Brain microvascular endothelial cell (primary cell): ENCODE measurements around the gene SH3PXD2A.

Source experiments
- DNase-seq: peaks from one replicate; pipeline ENCODE4 v3.0.0-alpha.2; 2020
- H3K27ac ChIP-seq: fragments of 250-450 bp; sonication (Bioruptor Pico); 2 replicates; pipeline ENCODE4 v1.5.1; 2020; ENCODE audit warnings: mild to moderate bottlenecking, moderate library complexity
- H3K27me3 ChIP-seq: fragments of 250-450 bp; sonication (Bioruptor Pico); replicated peaks from 2 replicates; pipeline ENCODE4 v1.5.1; 2020; ENCODE audit warnings: mild to moderate bottlenecking
- H3K36me3 ChIP-seq: fragments of 250-450 bp; sonication (Bioruptor Pico); replicated peaks from 2 replicates; pipeline ENCODE4 v1.5.1; 2020; ENCODE audit warnings: mild to moderate bottlenecking
- H3K4me3 ChIP-seq: 2 replicates; pipeline ENCODE4 v1.5.1; 2011; ENCODE audit warnings: low read depth, mild to moderate bottlenecking, control low read depth, low read length, moderate library complexity
- in situ Hi-C: cut with HindIII; loops from 2 replicates; pipeline ENCODE4 v1.10.0; 2017; ENCODE audit warnings: low sequenced_read_pairs, low pct_ligation_motif_present
- TF ChIP-seq, protein P1 (sequence below): IDR thresholded peaks from 2 replicates; pipeline ENCODE4 v1.5.1; 2011; ENCODE audit warnings: low read depth, mild to moderate bottlenecking, moderate library complexity, low read length, control low read depth, inconsistent platforms; ENCODE audit errors: missing control alignments

Gene SH3PXD2A

DNA sequence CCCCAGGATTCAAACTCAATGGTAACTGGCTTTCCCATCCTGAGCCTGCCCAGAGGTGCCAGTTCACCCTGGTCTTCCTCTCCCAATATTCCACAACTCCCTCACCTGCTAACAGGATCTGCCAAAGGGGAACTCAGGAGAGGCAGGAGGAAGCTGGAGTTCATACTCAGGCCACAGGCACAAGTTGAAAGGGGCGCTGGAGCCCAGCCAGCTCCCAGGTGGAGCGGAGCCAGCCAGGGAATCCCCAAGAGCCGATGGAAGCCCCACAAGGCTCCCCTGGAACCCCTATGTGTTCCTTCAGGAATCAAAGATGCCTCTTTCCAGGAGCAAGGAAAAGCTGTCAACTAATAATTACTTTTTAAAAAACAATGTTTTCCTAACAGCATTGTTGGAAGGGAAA, 63.5 kb downstream of the SH3PXD2A start:
- no peak overlapping the region for H3K27ac ChIP-seq

DNA sequence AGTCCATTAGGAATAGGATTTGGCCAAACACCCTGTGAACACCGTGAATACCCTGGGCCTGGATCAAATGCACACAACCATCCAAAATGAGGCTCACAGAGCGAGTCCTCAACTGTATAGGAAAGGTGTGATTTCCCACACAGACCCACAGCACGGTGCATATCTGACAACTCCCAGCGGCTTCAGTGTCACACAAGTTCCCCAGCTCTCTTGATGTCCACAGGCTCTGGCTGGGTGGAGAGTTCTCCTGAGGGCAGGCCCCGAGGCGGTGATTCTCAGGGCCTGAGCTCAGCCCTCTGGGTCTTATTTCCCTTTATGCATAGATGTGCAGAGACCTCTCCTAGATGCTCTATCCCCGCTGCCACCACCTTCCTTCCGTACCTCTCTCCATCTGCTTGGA, 64.1 kb downstream of the SH3PXD2A start:
- Histone ChIP-seq H3K27me3 (no peaks in the 10 kb centered on the region), H3K36me3 (no peaks in the 10 kb centered on the region), H3K4me3 (no peak overlapping the region), H3K27ac (no peak overlapping the region)
- in situ Hi-C loops: no loop called here
- TF ChIP-seq, protein P1, sequence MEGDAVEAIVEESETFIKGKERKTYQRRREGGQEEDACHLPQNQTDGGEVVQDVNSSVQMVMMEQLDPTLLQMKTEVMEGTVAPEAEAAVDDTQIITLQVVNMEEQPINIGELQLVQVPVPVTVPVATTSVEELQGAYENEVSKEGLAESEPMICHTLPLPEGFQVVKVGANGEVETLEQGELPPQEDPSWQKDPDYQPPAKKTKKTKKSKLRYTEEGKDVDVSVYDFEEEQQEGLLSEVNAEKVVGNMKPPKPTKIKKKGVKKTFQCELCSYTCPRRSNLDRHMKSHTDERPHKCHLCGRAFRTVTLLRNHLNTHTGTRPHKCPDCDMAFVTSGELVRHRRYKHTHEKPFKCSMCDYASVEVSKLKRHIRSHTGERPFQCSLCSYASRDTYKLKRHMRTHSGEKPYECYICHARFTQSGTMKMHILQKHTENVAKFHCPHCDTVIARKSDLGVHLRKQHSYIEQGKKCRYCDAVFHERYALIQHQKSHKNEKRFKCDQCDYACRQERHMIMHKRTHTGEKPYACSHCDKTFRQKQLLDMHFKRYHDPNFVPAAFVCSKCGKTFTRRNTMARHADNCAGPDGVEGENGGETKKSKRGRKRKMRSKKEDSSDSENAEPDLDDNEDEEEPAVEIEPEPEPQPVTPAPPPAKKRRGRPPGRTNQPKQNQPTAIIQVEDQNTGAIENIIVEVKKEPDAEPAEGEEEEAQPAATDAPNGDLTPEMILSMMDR: no peak
- DNase-seq: no peak

More for the DNA sequence above, 63.5 kb downstream of the SH3PXD2A start:
- Histone ChIP-seq H3K4me3 (no peak overlapping the region), H3K36me3 (no peaks in the 10 kb centered on the region), H3K27me3 (no peaks in the 10 kb centered on the region)
- in situ Hi-C loops: no loop called here
- DNase-seq: no peak
- TF ChIP-seq, protein P1: no peak

DNA sequence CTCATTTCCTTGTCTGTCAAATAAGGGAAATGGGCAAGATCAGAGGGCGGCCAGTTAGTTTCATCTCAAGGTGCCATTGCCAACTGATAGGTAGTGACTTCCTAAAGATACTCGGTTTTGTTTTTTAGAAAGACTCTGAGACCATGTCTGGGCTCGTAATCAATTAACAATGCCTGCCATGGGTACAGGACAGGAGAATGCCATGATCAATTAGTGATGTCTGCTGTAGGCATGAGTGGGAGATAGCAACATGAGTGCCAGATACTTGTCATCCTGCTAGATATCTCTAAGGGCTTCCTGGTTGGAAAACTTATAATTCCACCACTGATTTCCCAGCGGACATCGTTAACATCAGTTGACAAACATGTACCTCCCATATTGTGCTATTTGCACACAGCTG, 64.8 kb downstream of the SH3PXD2A start:
- Histone ChIP-seq H3K36me3 (no peaks in the 10 kb centered on the region), H3K27ac (no peak overlapping the region), H3K27me3 (no peaks in the 10 kb centered on the region), H3K4me3 (no peak overlapping the region)
- TF ChIP-seq, protein P1: no peak
- DNase-seq: no peak
- in situ Hi-C loops: no loop called here

DNA sequence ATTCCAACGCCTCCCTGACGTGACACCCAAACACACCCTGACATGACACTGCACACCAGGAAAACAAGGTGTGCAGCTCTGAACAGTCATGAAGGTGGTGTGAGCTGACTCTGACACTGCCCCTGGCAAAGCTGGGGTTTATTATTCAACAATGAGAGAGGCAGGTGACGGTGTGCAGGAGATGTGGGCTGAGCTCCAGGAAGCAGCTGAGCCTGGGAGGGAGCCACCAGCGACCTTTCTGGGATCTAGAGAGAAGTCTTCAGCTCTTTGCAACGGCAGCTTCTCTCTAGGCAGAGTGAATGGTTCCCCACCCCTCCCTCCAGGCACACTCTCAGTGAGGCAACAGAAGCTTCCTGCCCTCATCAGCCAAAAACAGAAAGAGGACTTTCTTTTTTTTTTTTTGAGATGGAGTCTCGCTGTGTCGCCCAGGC, 65.6 kb downstream of the SH3PXD2A start:
- Histone ChIP-seq H3K27ac (no peak overlapping the region), H3K36me3 (no peaks in the 10 kb centered on the region), H3K4me3 (no peak overlapping the region), H3K27me3 (no peaks in the 10 kb centered on the region)
- in situ Hi-C loops: no loop called here
- DNase-seq: no peak
- TF ChIP-seq, protein P1: no peak

DNA sequence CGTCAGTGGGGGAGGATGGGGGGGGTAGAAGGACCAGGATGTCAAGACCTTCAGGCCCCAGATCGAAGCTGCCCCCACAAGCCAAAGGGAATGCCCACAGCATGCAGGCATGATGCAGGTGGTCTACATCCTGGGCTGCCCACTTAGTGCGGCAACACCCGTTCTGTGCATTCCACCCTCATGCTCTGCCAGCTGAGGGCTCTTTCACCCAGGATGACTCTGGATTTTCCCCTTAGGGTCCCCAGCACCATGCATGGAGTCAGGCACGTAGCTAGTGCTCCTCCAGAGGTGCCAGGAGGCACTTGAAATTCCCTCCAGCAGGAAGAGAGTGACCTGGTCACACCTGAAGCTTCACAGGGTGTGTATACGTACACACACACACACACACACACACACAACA, 66.2 kb downstream of the SH3PXD2A start:
- no peak overlapping the region for H3K27ac ChIP-seq
- in situ Hi-C loops: no loop called here
- H3K27me3 ChIP-seq: no peaks in the 10 kb centered on the region
- H3K4me3 ChIP-seq: no peak overlapping the region
- DNase-seq: no peak
- TF ChIP-seq, protein P1: no peak
- no peaks in the 10 kb centered on the region for H3K36me3 ChIP-seq

DNA sequence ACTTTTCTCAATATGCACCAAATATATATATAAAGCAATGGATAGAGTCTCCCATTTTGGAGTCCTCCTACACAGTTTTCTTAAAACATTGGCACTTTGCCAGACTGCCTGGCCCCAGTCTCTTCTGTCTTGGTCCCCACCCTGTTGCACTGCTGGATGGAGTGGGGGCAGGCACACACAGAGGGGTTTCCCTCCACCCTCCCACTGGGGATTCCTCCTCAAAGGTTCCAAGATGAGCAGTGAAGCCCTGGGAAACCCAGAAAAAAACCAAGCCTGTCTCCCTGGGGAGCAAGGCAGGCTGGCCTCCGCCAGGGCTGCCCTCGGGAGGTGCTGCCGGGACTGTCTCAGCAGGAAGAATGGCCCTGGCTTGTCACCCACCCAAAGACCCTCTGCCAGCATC, 68.0 kb downstream of the SH3PXD2A start:
- TF ChIP-seq, protein P1: no peak
- Histone ChIP-seq H3K36me3 (no peaks in the 10 kb centered on the region), H3K27me3 (no peaks in the 10 kb centered on the region), H3K27ac (no peak overlapping the region), H3K4me3 (no peak overlapping the region)
- DNase-seq: no peak
- in situ Hi-C loops: no loop called here
